ENCODE measurements around the gene MYO1B.
A peak's percentile ranks its signal among the peaks of the same experiment; 100 is the strongest.

MYO1B gene

DNA sequence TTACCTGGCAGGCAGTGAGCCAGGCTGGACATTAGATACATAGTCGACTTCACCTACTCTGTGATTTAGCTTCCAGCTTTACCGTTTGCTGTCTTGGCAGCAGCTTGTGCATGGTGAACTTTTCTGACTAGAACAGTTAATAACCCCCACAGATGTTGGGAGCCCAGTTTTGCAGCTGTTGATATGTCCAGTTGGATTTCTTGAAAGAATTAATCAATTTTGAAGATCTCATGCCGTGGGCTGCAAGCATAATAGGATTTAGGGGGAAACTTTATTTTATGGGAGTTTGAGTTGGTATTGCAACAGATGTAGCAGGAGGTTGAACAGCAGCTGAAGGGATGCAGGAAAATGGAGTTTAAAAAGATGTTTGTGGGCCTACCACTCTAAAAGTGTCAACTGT, 13.8 kb downstream of the MYO1B start:
- DNase-seq (ENCODE audit: low read depth in 2 of 2): no peak

- no peak for DNase-seq (ENCODE audit: low read depth in 2 of 2)
Observed at GRCh38 chr2:191262436-191262835, 17.2 kb downstream of the MYO1B start.

DNA sequence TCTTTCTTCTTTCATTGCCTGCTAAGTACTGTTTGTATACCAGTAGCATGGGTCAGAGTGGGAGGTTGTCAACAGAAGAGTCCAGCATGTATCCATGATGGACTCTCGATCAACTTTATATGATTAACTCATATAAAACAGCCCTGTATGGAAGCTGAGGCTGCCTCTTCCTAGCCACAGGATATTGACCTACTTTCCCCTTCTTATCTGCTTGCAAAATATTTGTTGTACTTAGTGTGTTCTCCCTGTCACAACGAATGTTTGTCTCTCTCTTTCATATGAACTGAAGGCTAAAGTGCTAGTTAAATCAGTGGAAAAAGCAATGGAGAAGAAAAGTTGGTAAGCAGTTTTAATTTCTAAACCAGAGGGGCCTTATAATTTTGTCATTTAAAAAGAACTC, 17.8 kb downstream of the MYO1B start:
- no peak for DNase-seq (ENCODE audit: low read depth in 2 of 2)

DNA sequence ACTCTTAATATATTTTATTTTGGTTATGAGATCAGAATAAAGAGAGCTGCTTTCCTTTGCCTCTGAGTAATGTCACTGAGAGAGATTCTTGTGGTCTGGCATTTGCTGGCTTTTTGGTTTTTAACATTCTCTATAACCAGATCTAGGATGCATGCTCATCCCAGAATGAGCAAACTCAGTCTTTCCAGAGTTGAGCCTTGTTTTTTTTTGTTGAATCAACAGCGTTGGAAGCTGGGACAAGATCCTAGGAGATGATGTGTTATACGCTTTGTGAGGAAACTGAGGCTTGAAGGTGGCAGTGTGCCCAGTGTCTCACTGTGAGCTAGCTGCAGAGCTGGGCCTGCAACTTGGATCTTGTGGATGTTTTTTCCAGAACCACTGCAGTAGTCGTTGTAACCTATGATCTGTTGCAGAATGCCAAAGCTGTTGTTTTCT, 19.5 kb downstream of the MYO1B start:
- DNase-seq (ENCODE audit: low read depth in 2 of 2): peak; percentile 80 to 81

DNA sequence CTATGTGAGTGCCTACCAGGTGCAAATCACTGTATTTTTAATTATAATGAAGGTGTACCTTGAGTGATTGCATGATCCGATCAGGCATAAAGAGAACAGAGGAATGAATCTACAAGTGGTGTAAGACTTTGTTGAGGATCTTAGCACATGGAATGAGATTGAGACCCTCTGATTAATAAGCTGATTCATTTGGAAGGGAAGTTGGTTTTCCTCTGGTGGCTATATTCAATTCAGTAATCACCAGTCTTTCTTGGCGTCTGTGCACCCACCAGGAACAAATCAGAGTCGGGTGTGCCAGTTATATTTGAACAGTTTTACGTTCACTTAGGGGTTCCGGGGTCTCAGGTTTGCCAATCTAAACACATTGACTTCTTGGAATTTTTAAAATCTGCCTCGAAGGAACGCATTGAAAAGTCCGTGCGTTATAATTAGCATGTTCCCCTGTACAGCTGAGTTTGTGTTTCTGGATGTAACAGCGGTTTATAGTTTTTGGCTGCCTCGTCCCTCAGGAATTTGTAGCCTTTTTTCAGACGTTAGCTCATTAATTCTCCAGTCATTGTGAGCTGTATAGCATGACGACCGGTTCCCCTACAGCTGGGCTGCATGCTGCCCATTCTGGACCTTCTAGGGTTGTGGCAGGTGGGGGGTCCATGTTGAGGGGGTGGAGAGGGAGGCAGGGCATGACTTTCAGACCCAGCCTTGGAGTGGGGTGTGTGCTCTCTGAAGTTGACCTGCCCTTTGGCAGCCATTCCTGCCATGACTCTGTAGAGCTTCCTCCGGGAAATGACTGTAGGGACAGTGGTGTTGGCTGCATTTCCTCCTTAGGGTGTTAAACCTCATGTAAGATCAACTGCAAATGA, 20.3 kb downstream of the MYO1B start:
- peak; percentile 65 to 66 for DNase-seq (ENCODE audit: low read depth in 2 of 2)

DNA sequence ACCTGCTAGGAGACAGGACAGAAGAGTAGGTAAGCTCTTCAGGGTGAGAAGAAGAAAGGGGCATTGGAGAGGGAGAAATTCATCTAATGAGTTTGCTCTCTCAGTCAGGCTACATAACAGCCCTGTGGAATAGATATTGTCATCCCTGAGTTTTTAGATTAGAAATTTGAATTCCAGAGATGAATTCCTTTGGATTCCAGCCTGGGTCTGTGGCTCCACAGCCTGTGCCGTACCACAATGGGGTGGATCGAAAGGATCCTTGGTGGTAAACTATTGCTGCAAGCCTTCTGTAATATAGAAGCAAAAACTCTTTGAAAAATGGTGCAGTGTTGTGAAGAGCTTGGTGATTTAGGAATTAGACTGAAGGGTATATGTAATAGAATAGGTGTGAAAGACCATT, 21.0 kb downstream of the MYO1B start:
- DNase-seq (ENCODE audit: low read depth in 2 of 2): no peak

DNA sequence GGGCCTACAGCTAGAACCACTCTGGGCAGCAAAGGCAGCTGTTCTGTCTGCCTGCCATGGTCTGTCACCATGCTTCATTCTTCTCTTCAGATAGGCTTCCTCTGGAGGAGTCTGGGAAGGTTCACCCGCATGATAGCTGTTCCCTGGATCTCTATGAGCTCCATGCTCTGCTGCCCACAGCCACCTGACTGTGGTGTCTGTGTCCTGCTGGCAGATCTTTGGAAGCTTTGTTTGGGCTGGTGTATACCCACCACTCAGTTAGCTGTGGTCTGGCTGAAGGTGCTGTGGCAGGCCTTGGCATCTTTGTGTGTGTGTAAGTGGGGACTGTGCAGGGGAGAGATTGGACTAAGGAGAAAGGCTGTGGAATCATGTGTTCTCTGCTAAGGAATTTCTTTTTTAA, 23.4 kb downstream of the MYO1B start:
- DNase-seq (ENCODE audit: low read depth in 2 of 2): no peak

DNA sequence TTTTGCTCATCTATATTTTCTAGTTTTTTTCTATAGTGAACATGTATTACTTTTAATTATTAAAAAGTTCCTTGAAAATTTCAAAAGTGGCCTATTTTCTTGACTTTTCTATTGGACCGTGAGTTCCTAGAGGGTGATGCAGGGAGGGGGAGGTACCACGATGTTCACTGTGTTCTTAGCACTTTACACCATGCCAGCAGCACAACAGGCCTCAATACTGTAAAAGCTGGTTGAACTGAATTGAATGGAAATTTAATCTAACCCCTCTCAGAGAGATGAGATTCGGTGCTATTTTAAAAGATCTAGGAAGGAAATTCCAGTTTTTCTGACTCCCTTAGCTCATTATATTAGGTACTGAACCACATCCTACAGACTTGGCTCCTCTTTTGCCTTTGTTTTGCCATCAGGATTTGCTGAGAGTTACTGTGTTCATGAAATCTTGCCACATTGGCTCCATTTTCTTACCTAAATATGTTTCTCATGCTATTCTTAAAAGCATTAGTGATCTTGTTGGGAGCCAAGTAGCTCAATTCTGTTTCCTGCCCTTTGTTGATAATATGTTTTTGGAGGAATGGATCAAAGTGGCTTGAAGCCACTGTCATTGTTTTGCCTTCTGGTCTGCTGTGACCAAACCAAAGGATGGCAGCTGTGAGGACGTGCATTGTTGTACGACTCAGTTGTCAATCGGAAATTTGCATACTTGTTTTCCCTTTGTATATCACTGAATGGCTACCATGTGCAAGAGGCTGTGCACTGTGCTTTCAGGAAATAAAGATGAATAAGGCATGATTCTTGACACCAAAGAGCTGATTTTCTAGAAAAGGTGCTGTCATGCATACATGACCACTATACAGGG, 25.3 kb downstream of the MYO1B start:
- DNase-seq (ENCODE audit: low read depth in 2 of 2): no peak

GRCh38 chr2:191272064-191272463, 26.9 kb downstream of the MYO1B start:
- DNase-seq (ENCODE audit: low read depth in 2 of 2): no peak

- DNase-seq (ENCODE audit: low read depth in 2 of 2): no peak
Observed at GRCh38 chr2:191274413-191274815, 29.2 kb downstream of the MYO1B start.

DNA sequence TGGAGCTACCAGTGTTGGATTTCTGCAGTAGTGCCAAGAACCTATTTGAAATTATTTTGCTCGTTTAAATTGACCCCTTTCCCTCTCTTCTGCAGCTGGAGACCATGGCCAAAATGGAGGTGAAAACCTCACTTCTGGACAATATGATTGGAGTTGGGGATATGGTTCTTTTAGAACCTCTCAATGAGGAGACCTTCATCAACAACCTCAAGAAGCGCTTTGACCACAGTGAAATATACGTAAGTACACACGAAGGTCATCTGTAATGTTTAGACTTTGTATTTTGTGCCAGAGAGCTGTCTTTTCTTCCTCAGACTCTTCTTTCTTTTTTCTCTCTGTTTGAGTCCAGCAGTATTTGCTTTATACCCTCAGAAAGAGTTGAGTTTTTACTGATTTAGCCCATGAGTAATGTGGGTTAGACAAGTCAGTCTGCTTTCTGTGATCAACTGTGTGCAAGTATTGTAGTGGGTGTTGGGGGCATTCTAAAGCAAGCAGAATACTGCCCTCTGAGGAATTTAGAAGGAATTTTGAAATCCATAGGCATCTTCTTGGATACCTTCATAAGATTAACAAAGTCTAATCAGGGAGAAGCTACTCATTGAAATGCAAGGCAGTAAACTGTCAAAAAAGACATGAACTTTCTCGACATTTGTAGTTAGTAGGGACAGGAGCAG, 31.7 kb downstream of the MYO1B start:
- DNase-seq (ENCODE audit: low read depth in 2 of 2): no peak

DNA sequence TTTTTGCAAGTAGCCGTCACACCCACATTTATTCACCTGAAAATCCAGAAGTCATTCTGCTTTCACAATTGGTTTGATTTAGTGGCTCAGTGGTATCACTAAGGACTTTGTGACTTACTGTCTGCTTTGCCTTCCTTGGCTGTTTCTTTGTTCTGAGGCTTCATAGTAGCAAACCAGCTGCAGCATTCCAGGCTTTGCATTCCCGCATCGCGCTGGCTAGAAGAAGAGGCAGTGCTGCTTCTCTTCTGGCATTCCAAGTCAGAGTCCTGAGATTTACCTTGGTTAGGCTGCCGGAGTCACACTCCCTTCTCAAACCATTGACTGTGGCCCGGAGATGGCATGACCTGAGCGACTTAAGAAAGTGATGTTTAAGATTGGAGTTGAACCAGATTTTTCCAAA, 35.1 kb downstream of the MYO1B start:
- DNase-seq (ENCODE audit: low read depth in 2 of 2): no peak

GRCh38 chr2:191280834-191281756, 35.9 kb downstream of the MYO1B start:
- DNase-seq (ENCODE audit: low read depth in 2 of 2): no peak

GRCh38 chr2:191285252-191285651, 40.0 kb downstream of the MYO1B start:
- DNase-seq (ENCODE audit: low read depth in 2 of 2): no peak

GRCh38 chr2:191287820-191288219, 42.6 kb downstream of the MYO1B start:
- DNase-seq (ENCODE audit: low read depth in 2 of 2): no peak

DNA sequence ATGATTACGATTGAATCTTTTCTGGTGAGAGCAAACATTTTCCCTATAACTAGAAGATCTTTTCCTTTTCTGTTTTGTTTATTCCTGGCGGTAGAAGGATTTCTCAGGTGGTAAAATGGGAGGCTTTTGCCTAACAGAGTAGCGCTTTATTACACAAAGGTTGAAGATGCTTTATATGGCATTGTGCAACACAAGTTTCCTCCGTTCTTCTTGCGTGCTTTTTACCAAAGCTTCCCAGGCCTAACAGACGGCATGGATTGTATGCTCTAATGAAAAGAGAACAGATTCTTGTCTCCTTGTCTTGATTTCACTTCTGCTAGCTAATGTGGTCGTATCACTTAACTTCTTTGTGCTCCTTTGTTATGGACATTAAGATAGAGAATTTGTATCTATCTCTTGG, 43.8 kb downstream of the MYO1B start:
- DNase-seq (ENCODE audit: low read depth in 2 of 2): no peak

DNA sequence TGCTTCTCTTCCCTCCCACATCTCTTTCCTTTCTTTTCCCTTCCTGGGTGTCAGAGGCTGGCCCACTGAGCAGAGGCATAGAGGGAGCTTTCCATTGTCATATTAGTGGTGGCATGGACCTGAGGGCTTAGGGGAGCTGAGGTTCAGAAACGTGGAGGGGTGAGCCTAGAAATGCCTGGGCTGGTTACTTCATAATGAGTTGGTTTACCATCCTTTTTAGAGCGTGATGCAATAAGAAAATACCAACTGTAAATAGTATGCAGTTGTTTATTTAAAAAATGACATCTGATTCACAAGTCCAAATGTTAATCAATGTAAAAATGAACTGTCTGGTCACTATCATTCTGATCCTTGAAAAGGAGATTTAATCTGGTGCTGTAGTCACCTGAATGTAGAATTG, 46.3 kb downstream of the MYO1B start:
- DNase-seq (ENCODE audit: low read depth in 2 of 2): no peak

DNA sequence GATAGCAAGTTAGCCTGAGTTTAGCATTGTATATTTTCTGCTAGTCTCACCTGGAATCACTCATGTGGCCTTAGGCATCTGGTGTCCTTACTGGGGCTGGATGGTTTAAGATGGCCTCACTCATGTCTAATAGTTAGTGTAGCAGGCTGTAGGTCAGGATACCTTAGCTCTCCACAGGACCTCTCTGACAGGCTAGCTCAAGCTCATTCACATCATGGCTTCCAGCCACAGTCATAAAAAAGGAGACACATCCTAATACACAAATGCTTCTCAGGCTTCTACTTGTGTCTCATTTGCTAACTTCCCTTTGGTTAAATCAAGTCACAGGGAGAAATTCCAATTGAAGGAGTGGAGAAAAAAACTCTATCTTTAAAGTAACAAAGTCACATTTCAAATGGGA, 47.7 kb downstream of the MYO1B start:
- no peak for DNase-seq (ENCODE audit: low read depth in 2 of 2)

DNA sequence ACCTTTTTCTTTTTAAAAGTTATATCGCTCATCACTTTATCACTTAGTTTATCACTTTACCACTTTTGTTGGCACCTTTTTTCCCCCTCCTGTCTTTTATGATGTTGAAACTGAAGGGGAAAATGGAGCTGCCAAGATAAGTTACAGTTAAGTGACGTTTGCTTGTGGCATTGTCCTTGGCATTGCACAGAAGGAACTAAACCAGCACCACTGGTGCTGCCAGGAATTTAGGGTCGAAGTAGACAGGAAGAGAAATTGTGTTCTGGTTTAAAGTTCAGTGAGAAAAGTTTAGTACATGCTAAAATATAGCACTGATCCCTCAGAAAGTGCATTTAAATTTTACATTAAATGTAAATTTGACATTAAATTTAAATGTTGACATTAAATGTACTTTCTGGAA, 49.9 kb downstream of the MYO1B start:
- no peak for DNase-seq (ENCODE audit: low read depth in 2 of 2)

GRCh38 chr2:191296083-191297006, 51.1 kb downstream of the MYO1B start:
- DNase-seq (ENCODE audit: low read depth in 2 of 2): no peak
